ENCODE data around the gene PTPRG.
A peak's percentile ranks its signal among the peaks of the same experiment; 100 is the strongest.

The PTPRG gene

GRCh38 chr3:61872077-61872706 is 310.8 kb downstream of the PTPRG start:
- FAIRE-seq (no peak), DNase-seq (ENCODE audit: extremely low spot score, insufficient read length, low read depth) (no peak)

GRCh38 chr3:61875046-61875844 is 313.9 kb downstream of the PTPRG start:
- FAIRE-seq: no peak

GRCh38 chr3:61875976-61876671 is 314.8 kb downstream of the PTPRG start:
- no peak for FAIRE-seq

More at GRCh38 chr3:61875046-61875844, 313.9 kb downstream of the PTPRG start:
- DNase-seq (ENCODE audit: extremely low spot score, insufficient read length, low read depth): no peak

GRCh38 chr3:61876797-61877196 is 315.4 kb downstream of the PTPRG start:
- FAIRE-seq (no peak), DNase-seq (ENCODE audit: extremely low spot score, insufficient read length, low read depth) (no peak)

More at GRCh38 chr3:61875976-61876671, 314.8 kb downstream of the PTPRG start:
- no peak for DNase-seq (ENCODE audit: extremely low spot score, insufficient read length, low read depth)

- DNase-seq (ENCODE audit: extremely low spot score, insufficient read length, low read depth): peak; percentile 42
- peak; percentile 96 for FAIRE-seq
Observed at GRCh38 chr3:61877359-61878138, 316.2 kb downstream of the PTPRG start.

GRCh38 chr3:61882253-61882652 is 320.9 kb downstream of the PTPRG start:
- FAIRE-seq: no peak
- DNase-seq (ENCODE audit: extremely low spot score, insufficient read length, low read depth): no peak

- FAIRE-seq: no peak
- no peak for DNase-seq (ENCODE audit: extremely low spot score, insufficient read length, low read depth)
Observed at GRCh38 chr3:61884794-61885193, 323.4 kb downstream of the PTPRG start.

- no peak for FAIRE-seq
Observed at GRCh38 chr3:61885414-61885813, 324.0 kb downstream of the PTPRG start.

GRCh38 chr3:61887206-61887605 is 325.8 kb downstream of the PTPRG start:
- FAIRE-seq (no peak), DNase-seq (ENCODE audit: extremely low spot score, insufficient read length, low read depth) (no peak)

More at GRCh38 chr3:61885414-61885813, 324.0 kb downstream of the PTPRG start:
- DNase-seq (ENCODE audit: extremely low spot score, insufficient read length, low read depth): no peak

- DNase-seq (ENCODE audit: extremely low spot score, insufficient read length, low read depth) (no peak), FAIRE-seq (peak; percentile 41)
Observed at GRCh38 chr3:61889259-61889658, 327.9 kb downstream of the PTPRG start.

- no peak for DNase-seq (ENCODE audit: extremely low spot score, insufficient read length, low read depth)
- peak; percentile 68 for FAIRE-seq
Observed at GRCh38 chr3:61890167-61890566, 328.8 kb downstream of the PTPRG start.

GRCh38 chr3:61890586-61890985 is 329.2 kb downstream of the PTPRG start:
- FAIRE-seq (no peak), DNase-seq (ENCODE audit: extremely low spot score, insufficient read length, low read depth) (no peak)

- FAIRE-seq (no peak), DNase-seq (ENCODE audit: extremely low spot score, insufficient read length, low read depth) (no peak)
Observed at GRCh38 chr3:61892891-61893290, 331.5 kb downstream of the PTPRG start.

- peak; percentile 71 for FAIRE-seq
- DNase-seq (ENCODE audit: extremely low spot score, insufficient read length, low read depth): no peak
Observed at GRCh38 chr3:61893840-61894566, 332.6 kb downstream of the PTPRG start.

- FAIRE-seq (peak; percentile 100), DNase-seq (ENCODE audit: extremely low spot score, insufficient read length, low read depth) (peak; percentile 57)
Observed at GRCh38 chr3:61894988-61895935, 333.9 kb downstream of the PTPRG start.

- DNase-seq (ENCODE audit: extremely low spot score, insufficient read length, low read depth) (no peak), FAIRE-seq (no peak)
Observed at GRCh38 chr3:61896251-61896650, 334.9 kb downstream of the PTPRG start.

- FAIRE-seq: no peak
Observed at GRCh38 chr3:61897848-61898247, 336.5 kb downstream of the PTPRG start.

GRCh38 chr3:61899700-61900462 is 338.5 kb downstream of the PTPRG start:
- DNase-seq (ENCODE audit: extremely low spot score, insufficient read length, low read depth): no peak
- FAIRE-seq: no peak

More at GRCh38 chr3:61897848-61898247, 336.5 kb downstream of the PTPRG start:
- no peak for DNase-seq (ENCODE audit: extremely low spot score, insufficient read length, low read depth)
